Frontal cortex (tissue), 4 donors: ENCODE measurements around the gene KAZN. TPM values are rescaled to one million over a fixed set of nuclear protein-coding genes. Genes with fewer than 3 reads are reported as not detected.
"Not testable (repeated sequence)": the region's sequence is repeated elsewhere in the genome, so short reads cannot be mapped to it uniquely, and the experiment has no call there.

ENCODE experiments used
- DNase-seq, 2 donors: peaks; one replicate each; pipeline ENCODE4 v3.0.0; 2012; ENCODE audit warnings: low spot score in 2 of 2
- FAIRE-seq: peaks from 2 replicates; lab custom pipeline; 2012; peaks lifted over from hg19 to GRCh38; lab: Jason Lieb, UNC
- total RNA-seq: library from RNA; depleted of rRNA; stranded (reverse); fragments of >200 nt; gene quantifications from one replicate; pipeline ENCODE4 v1.2.3, GENCODE V29; 2014
- donor health status: control.
- donor health status: control.
- donor health status: control.

The KAZN gene
- total RNA-seq, 1 donor from 2014 or later: 17.1 TPM

GRCh38 chr1:15020943-15021745 is 422.7 kb downstream of the KAZN start:
- FAIRE-seq: no peak

GRCh38 chr1:15022048-15022447 is 423.6 kb downstream of the KAZN start:
- DNase-seq (no peak), FAIRE-seq (no peak)

More at GRCh38 chr1:15020943-15021745, 422.7 kb downstream of the KAZN start:
- no peak for DNase-seq

DNA sequence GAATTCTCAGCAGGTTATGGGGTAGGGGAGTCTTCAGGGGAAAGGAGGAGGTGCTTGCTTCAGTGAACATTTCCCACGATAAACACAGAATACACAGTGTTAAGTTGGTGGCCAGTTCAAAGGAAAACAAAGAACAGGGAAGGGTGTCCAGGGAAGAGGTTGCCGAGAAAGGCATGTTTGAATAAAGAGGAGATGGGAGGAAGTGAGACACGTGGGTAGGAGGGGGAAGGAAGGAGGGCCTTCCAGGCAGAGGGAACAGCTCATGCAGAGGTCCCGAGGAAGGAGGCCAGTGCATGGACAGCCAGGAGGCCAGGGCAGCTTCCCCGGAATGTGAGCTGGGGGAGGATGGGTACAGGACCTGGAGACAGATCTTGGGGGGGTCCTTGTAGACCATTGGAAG is 424.7 kb downstream of the KAZN start:
- FAIRE-seq: no peak
- DNase-seq: no peak

DNA sequence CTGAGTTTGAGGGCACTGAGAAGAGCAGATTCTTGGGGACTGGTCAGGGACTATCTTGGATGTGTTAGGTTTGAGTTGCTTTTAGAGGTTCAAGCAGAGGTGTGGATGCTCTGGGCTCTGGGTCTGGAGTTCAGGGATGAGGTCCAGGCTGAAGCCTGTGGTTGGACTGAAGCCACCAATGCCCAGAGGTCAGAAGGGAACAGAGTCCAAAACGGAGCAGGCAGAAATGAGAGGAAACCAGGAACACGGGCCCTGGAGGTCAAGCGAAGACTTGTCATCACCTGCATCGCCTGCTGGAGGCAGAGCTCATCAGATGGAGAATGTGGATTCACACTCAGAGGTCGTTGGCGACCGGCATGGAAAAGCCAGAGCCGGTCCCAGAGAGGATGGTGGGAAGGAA is 425.5 kb downstream of the KAZN start:
- FAIRE-seq (no peak), DNase-seq (no peak)

GRCh38 chr1:15026117-15026489 is 427.6 kb downstream of the KAZN start:
- FAIRE-seq: no peak
- no peak for DNase-seq

GRCh38 chr1:15027515-15027986 is 429.1 kb downstream of the KAZN start:
- FAIRE-seq (no peak), DNase-seq (peak; percentile 61 to 81)

- DNase-seq: peak; percentile 52 to 75
- no peak for FAIRE-seq
Observed at GRCh38 chr1:15028102-15028501, 429.6 kb downstream of the KAZN start.

- DNase-seq (no peak), FAIRE-seq (no peak)
Observed at GRCh38 chr1:15028616-15029015, 430.1 kb downstream of the KAZN start.

- DNase-seq (no peak), FAIRE-seq (no peak)
Observed at GRCh38 chr1:15029036-15029435, 430.6 kb downstream of the KAZN start.

- DNase-seq (no peak), FAIRE-seq (no peak)
Observed at GRCh38 chr1:15029786-15030185, 431.3 kb downstream of the KAZN start.

- FAIRE-seq: no peak
- no peak for DNase-seq
Observed at GRCh38 chr1:15031251-15031933, 432.9 kb downstream of the KAZN start.

- FAIRE-seq: no peak
- DNase-seq: no peak
Observed at GRCh38 chr1:15033264-15033663, 434.8 kb downstream of the KAZN start.

- DNase-seq: no peak
- FAIRE-seq: no peak
Observed at GRCh38 chr1:15034656-15035055, 436.2 kb downstream of the KAZN start.

DNA sequence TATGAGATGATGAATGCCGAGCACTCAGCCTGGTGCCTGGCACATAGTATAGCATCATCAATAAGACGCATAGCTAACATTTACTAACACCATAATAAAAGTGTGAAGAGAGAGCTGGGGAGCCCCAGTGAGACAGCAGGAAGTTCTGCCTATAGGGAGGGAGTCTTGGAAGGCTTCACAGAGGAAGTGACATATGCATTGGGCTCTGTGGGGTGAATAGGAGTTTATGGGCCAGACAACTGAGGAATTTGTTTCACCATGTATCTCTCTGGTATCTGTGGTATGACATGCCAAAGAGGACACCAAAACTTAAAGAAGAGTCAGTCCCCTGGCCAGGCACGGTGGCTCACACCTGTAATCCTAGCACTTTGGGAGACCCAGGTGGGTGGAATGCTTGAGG is 436.8 kb downstream of the KAZN start:
- DNase-seq (no peak), FAIRE-seq (no peak)

GRCh38 chr1:15036101-15036500 is 437.6 kb downstream of the KAZN start:
- DNase-seq (no peak), FAIRE-seq (no peak)

DNA sequence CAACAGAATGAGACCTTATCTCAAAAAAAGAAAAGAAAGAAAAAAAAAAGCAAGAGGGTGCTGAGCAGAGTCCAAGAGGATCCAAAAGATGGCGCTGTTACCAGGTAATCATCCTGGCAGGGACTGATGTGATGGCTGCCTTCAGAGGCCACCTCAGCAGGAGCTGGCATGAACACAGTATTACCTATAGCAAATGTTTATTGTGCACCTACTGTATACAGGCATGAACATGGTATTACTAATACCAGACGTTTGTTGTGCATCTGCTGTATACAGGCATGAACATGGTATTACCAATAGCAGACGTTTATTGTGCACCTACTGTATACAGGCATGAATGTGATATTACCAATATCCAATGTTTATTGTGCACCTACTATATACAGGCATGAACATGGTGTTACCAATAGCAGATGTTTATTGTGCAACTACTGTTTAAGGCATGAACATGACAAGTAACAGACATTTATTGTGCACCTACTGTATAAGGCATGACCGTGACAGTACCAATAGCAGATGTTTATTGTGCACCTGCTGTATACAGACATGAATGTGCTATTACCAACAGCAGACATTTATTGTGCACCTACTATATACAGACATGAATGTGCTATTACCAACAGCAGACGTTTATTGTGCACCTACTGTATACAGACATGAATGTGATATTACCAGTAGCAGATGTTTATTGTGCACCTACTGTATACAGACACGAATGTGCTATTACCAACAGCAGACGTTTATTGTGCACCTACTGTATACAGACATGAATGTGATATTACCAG is 439.9 kb downstream of the KAZN start:
- FAIRE-seq: no peak

DNA sequence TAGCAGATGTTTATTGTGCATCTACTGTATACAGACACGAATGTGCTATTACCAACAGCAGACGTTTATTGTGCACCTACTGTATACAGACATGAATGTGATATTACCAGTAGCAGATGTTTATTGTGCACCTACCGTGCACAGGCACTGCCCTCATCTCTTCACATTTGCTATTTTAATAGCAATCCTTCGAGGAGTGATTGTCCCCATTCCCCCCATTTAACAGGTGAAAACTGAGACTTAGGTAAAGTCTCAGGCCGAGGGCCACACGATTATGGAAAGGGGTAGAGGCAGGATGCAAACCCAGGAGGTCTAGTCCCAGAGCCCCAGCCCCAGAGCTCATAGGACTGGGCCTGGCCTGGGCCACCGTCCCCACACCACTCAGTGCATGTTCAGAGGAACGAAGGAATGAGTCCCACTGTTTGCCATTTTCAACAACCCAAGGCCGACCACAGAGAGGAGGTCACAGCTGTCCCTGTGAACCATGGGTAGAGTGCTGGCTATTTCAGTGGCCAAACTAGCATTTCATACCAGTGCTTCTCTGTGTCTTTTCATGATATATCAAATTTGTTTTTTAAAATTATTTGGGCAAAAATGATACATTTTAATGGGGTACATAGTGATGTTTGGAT is 440.6 kb downstream of the KAZN start:
- FAIRE-seq (no peak), DNase-seq (no peak)

More for the DNA sequence above, 439.9 kb downstream of the KAZN start:
- DNase-seq: no peak

DNA sequence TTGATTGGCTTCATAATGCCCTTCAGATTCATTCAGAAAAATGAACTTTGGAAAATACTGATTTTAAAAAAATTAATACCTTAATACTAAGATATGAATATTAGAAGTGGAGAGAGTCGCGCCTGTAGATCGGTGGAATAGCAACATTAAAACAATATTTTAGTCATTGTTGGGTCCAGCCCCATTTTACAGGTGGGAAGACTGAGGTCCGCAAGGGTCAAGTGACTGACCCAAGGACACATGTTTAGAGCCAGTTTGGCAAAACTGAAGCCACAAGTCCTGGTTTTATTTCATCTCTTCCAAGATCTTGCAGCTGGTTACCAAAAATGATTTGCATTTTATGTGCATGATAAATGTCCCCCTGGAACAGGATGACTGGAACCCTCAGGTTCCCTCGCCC is 441.4 kb downstream of the KAZN start:
- FAIRE-seq (no peak), DNase-seq (no peak)

- not testable (repeated sequence) for FAIRE-seq, DNase-seq
Observed at GRCh38 chr1:15040685-15041084, 442.2 kb downstream of the KAZN start.

DNA sequence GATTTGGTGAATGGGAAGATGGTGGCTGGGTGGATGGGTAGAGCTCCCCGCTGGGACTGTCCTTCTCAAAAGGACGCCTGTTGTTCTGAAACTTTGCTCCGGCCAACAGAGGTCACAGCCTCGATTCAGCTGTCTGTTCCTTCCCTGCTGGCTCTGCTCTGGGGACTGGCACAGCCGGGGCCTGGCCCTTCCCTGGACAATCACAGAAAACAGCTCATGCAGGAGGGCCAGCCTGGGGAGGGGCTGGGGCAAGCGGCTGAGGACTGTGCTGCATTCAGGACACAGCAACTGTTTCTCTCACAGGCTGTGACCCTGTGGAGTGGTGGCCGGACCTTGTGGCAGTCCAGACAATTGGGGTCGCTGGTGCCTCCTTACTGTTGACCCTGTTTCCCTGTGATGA is 444.4 kb downstream of the KAZN start:
- no peak for FAIRE-seq

More for the DNA sequence above, 444.4 kb downstream of the KAZN start:
- DNase-seq: peak; percentile 55 to 73
